HEK293T (cell line): ENCODE data around the gene MPDU1.

Experiments
- ARNT ChIP-seq: fragments of 450-650 bp; IDR thresholded peaks from 2 replicates; pipeline ENCODE4 v1.6.1; 2017; ENCODE audit warnings: mild to moderate bottlenecking
- BHLHE40 ChIP-seq: fragments of 450-650 bp; IDR thresholded peaks from 2 replicates; pipeline ENCODE4 v1.6.1; 2016; ENCODE audit warnings: mild to moderate bottlenecking, moderate library complexity, borderline replicate concordance
- ELF4 ChIP-seq: fragments of 450-650 bp; IDR thresholded peaks from 2 replicates; pipeline ENCODE4 v1.6.1; 2017; ENCODE audit warnings: antibody characterized with exemption
- FOXA1 ChIP-seq: fragments of 450-650 bp; IDR thresholded peaks from 2 replicates; pipeline ENCODE4 v1.6.1; 2016; ENCODE audit warnings: mild to moderate bottlenecking
- FOXK2 ChIP-seq: fragments of 450-650 bp; IDR thresholded peaks from 2 replicates; pipeline ENCODE4 v1.6.1; 2016; ENCODE audit warnings: mild to moderate bottlenecking
- FOXM1 ChIP-seq: fragments of 450-650 bp; IDR thresholded peaks from 2 replicates; pipeline ENCODE4 v1.6.1; 2017; ENCODE audit warnings: mild to moderate bottlenecking, borderline replicate concordance
- HDGF ChIP-seq: fragments of 450-650 bp; IDR thresholded peaks from 2 replicates; pipeline ENCODE4 v1.6.1; 2017; ENCODE audit warnings: antibody characterized with exemption, borderline replicate concordance
- L3MBTL2 ChIP-seq: fragments of 450-650 bp; conservative IDR thresholded peaks from 2 replicates; pipeline ENCODE4 v1.6.1; 2016; ENCODE audit warnings: mild to moderate bottlenecking
- LEF1 ChIP-seq: fragments of 450-650 bp; IDR thresholded peaks from 2 replicates; pipeline ENCODE4 v1.6.1; 2017; ENCODE audit warnings: mild to moderate bottlenecking, borderline replicate concordance
- SP1 ChIP-seq: fragments of 450-650 bp; IDR thresholded peaks from 2 replicates; pipeline ENCODE4 v1.6.1; 2017
- SUZ12 ChIP-seq: fragments of 450-650 bp; IDR thresholded peaks from 2 replicates; pipeline ENCODE4 v1.6.1; 2016; ENCODE audit warnings: mild to moderate bottlenecking
- TARDBP ChIP-seq: fragments of 450-650 bp; IDR thresholded peaks from 2 replicates; pipeline ENCODE4 v1.6.1; 2016
- TF ChIP-seq, protein P1 (sequence below): fragments of 450-650 bp; IDR thresholded peaks from 2 replicates; pipeline ENCODE4 v1.6.1; 2016

- no peak for TF ChIP-seq HDGF
- TF ChIP-seq SUZ12 = no peak
- no peak for TF ChIP-seq TARDBP
- no peak for TF ChIP-seq BHLHE40
- no peak for TF ChIP-seq SP1
- TF ChIP-seq FOXM1 = no peak
- no peak for TF ChIP-seq FOXA1
- TF ChIP-seq LEF1 = no peak
- no peak for TF ChIP-seq ELF4
- TF ChIP-seq L3MBTL2 = no peak
- TF ChIP-seq, protein P1, sequence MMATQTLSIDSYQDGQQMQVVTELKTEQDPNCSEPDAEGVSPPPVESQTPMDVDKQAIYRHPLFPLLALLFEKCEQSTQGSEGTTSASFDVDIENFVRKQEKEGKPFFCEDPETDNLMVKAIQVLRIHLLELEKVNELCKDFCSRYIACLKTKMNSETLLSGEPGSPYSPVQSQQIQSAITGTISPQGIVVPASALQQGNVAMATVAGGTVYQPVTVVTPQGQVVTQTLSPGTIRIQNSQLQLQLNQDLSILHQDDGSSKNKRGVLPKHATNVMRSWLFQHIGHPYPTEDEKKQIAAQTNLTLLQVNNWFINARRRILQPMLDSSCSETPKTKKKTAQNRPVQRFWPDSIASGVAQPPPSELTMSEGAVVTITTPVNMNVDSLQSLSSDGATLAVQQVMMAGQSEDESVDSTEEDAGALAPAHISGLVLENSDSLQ = no peak
- no peak for TF ChIP-seq FOXK2
- TF ChIP-seq ARNT = no peak
These were observed 5.0 kb downstream of the MPDU1 start for GRCh38 chr17:7588553-7589203.
